ENCODE measurements around the gene PPP5C. TPM values are rescaled to one million over a fixed set of nuclear protein-coding genes. Genes with fewer than 3 reads are reported as not detected.

Gene PPP5C
- total and polyA plus RNA-seq, 2 of the 13 experiments (the other 11 are each of a cell fraction or from before 2014, with no cell fraction given) = 41.6 to 67.9 TPM

DNA sequence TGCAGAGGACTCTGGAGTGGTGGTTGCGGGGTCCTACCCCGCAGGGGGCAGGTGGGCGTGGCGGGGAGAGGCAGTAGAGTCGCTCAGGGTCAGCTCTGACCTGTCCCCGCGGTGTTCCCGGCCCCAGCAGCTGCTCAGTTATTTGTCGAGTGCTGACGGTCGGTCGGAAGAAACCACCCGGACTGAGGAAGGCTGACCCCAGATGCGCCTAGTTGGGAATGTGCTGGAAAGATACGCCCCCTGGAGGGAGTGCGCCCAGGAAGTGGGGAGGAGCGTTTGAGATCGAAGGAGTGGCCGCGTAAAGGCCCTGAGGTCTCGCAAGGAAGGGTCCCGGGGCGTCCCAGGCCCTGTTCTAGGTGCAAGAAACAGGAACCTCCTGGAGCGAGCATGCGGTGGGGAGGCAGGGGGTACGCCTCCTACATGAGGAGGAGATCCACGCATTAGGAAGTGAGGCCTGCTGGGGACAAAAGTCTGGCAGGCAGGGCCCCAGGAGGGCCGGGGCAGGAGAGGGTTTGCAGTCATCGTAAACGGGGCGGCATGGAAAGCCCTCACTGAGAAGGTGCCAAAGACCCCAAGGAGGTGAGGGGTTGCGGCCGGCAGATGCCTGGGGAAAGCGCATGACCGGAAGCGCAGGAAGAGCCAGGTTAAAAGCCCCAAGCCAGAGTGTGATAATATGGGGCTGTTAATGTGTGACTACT, 57.3 kb downstream of the PPP5C start (continued):
- TF ChIP-seq, protein P1, sequence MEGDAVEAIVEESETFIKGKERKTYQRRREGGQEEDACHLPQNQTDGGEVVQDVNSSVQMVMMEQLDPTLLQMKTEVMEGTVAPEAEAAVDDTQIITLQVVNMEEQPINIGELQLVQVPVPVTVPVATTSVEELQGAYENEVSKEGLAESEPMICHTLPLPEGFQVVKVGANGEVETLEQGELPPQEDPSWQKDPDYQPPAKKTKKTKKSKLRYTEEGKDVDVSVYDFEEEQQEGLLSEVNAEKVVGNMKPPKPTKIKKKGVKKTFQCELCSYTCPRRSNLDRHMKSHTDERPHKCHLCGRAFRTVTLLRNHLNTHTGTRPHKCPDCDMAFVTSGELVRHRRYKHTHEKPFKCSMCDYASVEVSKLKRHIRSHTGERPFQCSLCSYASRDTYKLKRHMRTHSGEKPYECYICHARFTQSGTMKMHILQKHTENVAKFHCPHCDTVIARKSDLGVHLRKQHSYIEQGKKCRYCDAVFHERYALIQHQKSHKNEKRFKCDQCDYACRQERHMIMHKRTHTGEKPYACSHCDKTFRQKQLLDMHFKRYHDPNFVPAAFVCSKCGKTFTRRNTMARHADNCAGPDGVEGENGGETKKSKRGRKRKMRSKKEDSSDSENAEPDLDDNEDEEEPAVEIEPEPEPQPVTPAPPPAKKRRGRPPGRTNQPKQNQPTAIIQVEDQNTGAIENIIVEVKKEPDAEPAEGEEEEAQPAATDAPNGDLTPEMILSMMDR (CRISPR knock-in tag; IDR thresholded peaks at IDR 0.05) = peak; percentile 74
- TF ChIP-seq, protein P2, sequence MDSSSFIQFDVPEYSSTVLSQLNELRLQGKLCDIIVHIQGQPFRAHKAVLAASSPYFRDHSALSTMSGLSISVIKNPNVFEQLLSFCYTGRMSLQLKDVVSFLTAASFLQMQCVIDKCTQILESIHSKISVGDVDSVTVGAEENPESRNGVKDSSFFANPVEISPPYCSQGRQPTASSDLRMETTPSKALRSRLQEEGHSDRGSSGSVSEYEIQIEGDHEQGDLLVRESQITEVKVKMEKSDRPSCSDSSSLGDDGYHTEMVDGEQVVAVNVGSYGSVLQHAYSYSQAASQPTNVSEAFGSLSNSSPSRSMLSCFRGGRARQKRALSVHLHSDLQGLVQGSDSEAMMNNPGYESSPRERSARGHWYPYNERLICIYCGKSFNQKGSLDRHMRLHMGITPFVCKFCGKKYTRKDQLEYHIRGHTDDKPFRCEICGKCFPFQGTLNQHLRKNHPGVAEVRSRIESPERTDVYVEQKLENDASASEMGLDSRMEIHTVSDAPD (CRISPR knock-in tag; IDR thresholded peaks at IDR 0.05) = no peak; the same call in 1 of the 2 replicates
- TF ChIP-seq ZNF850 (CRISPR knock-in tag; conservative IDR thresholded peaks at IDR 0.05) (no peak), RNF2 (conservative IDR thresholded peaks at IDR 0.05; ENCODE audit: low read depth) (0 out of 2 replicates have a peak, but pooled peaks have one; percentile 23), KMT2A (CRISPR knock-in tag; IDR thresholded peaks at IDR 0.05) (peak; percentile 54), ZNF577 (CRISPR knock-in tag; IDR thresholded peaks at IDR 0.05; ENCODE audit: borderline replicate concordance, low read depth) (no peak), ZNF569 (CRISPR knock-in tag; IDR thresholded peaks at IDR 0.05; ENCODE audit: borderline replicate concordance) (0 out of 2 replicates have a peak, but pooled peaks have one; percentile 87), FLYWCH1 (CRISPR knock-in tag; IDR thresholded peaks at IDR 0.05) (no peak), ZNF547 (CRISPR knock-in tag; IDR thresholded peaks at IDR 0.05) (no peak), ZFP36L1 (CRISPR knock-in tag; IDR thresholded peaks at IDR 0.05) (peak; percentile 87; the same call in 1 of the 2 replicates), FIP1L1 (IDR thresholded peaks at IDR 0.05; ENCODE audit: borderline replicate concordance, insufficient read depth, low read depth, low read length) (no peak), EHMT2 (IDR thresholded peaks at IDR 0.05; ENCODE audit: borderline replicate concordance, low read depth, low read length) (no peak), NBN (conservative IDR thresholded peaks at IDR 0.05) (no peak), SOX6 (IDR thresholded peaks at IDR 0.05) (no peak), SOX6 (CRISPR knock-in tag; IDR thresholded peaks at IDR 0.05) (no peak; the same call in 1 of the 2 replicates), HMGA1 (CRISPR knock-in tag; conservative IDR thresholded peaks at IDR 0.05) (no peak), ZNF773 (CRISPR knock-in tag; IDR thresholded peaks at IDR 0.05; ENCODE audit: borderline replicate concordance) (no peak), HOXA9 (CRISPR knock-in tag; IDR thresholded peaks at IDR 0.05; ENCODE audit: borderline replicate concordance) (no peak), ADNP (CRISPR knock-in tag; IDR thresholded peaks at IDR 0.05) (no peak), SP140L (CRISPR knock-in tag; IDR thresholded peaks at IDR 0.05; ENCODE audit: borderline replicate concordance) (no peak), NCOR1 (IDR thresholded peaks at IDR 0.05; ENCODE audit: borderline replicate concordance, low read length) (no peak; the same call in 1 of the 2 replicates), ZNF816 (CRISPR knock-in tag; IDR thresholded peaks at IDR 0.05; ENCODE audit: borderline replicate concordance) (no peak)
- TF ChIP-seq, protein P3, sequence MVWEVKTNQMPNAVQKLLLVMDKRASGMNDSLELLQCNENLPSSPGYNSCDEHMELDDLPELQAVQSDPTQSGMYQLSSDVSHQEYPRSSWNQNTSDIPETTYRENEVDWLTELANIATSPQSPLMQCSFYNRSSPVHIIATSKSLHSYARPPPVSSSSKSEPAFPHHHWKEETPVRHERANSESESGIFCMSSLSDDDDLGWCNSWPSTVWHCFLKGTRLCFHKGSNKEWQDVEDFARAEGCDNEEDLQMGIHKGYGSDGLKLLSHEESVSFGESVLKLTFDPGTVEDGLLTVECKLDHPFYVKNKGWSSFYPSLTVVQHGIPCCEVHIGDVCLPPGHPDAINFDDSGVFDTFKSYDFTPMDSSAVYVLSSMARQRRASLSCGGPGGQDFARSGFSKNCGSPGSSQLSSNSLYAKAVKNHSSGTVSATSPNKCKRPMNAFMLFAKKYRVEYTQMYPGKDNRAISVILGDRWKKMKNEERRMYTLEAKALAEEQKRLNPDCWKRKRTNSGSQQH (CRISPR knock-in tag; IDR thresholded peaks at IDR 0.05; ENCODE audit: low read depth) = no peak
- TF ChIP-seq, protein P4, sequence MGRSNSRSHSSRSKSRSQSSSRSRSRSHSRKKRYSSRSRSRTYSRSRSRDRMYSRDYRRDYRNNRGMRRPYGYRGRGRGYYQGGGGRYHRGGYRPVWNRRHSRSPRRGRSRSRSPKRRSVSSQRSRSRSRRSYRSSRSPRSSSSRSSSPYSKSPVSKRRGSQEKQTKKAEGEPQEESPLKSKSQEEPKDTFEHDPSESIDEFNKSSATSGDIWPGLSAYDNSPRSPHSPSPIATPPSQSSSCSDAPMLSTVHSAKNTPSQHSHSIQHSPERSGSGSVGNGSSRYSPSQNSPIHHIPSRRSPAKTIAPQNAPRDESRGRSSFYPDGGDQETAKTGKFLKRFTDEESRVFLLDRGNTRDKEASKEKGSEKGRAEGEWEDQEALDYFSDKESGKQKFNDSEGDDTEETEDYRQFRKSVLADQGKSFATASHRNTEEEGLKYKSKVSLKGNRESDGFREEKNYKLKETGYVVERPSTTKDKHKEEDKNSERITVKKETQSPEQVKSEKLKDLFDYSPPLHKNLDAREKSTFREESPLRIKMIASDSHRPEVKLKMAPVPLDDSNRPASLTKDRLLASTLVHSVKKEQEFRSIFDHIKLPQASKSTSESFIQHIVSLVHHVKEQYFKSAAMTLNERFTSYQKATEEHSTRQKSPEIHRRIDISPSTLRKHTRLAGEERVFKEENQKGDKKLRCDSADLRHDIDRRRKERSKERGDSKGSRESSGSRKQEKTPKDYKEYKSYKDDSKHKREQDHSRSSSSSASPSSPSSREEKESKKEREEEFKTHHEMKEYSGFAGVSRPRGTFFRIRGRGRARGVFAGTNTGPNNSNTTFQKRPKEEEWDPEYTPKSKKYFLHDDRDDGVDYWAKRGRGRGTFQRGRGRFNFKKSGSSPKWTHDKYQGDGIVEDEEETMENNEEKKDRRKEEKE (IDR thresholded peaks at IDR 0.05) = no peak
